GM12875 (cell line): ENCODE measurements around the gene STARD3NL.
"Not testable (repeated sequence)": the region's sequence is repeated elsewhere in the genome, so short reads cannot be mapped to it uniquely, and the experiment has no call there.

Experiments used
- H3K4me3 ChIP-seq: one replicate; pipeline ENCODE4 v1.5.1; 2011; ENCODE audit warnings: low read depth, low read length, control low read depth
- CTCF ChIP-seq: IDR thresholded peaks from 2 replicates; pipeline ENCODE4 v1.5.1; 2011; ENCODE audit warnings: low read depth, mild to moderate bottlenecking, control low read depth, inconsistent platforms, low read length, moderate library complexity, borderline replicate concordance; ENCODE audit not compliant: insufficient read depth

The STARD3NL gene

GRCh38 chr7:38257350-38257677 is 79.3 kb downstream of the STARD3NL start:
- H3K4me3 ChIP-seq = no peak overlapping the region
- no peak for TF ChIP-seq CTCF

- not testable (repeated sequence) for H3K4me3 ChIP-seq
Measured at GRCh38 chr7:38259157-38259556, 81.1 kb downstream of the STARD3NL start.

GRCh38 chr7:38261601-38262000 is 83.6 kb downstream of the STARD3NL start:
- H3K4me3 ChIP-seq = not testable (repeated sequence)

GRCh38 chr7:38262026-38262425 is 84.0 kb downstream of the STARD3NL start:
- not testable (repeated sequence) for H3K4me3 ChIP-seq

DNA sequence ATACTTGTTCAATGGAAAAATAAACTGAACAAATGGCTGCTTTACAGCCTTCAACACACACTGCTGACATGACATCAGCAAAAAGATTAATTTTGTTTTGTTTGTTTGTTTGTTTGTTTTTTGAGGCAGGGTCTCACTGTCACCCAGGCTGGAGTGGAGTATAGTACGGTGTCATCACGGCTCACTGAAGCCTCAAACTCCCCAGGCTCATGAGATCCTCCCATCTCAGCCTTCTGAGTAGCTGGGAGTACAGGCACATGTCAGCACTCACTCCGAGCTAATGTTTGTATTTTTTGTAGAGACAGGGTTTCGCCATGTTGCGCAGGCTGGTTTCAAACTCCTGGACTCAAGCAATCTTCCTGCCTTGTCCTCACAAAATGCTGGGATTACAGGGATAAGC is 84.5 kb downstream of the STARD3NL start:
- no peak overlapping the region for H3K4me3 ChIP-seq
- no peak for TF ChIP-seq CTCF

- not testable (repeated sequence) for H3K4me3 ChIP-seq
Measured at GRCh38 chr7:38263274-38263673, 85.2 kb downstream of the STARD3NL start.

DNA sequence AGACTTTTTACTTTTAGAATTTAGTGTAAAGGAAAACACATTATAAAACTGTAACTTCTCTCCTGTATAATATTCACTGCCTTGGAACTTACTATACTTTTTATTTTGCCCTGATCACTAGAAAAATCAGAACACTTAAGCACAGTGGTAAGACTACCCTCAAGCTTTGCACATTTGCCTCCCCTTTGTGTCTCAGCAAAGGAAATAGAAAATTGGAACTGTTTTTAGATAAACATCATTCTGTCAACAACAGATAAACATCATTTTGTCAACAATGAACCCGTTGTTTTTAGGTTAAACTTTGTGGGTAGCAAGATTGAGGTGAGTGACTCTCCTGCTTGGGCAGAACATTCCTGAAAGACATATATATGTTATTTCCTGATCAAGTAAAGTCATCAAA is 86.6 kb downstream of the STARD3NL start:
- not testable (repeated sequence) for H3K4me3 ChIP-seq

GRCh38 chr7:38265958-38266357 is 87.9 kb downstream of the STARD3NL start:
- H3K4me3 ChIP-seq = not testable (repeated sequence)

GRCh38 chr7:38269704-38270346 is 91.8 kb downstream of the STARD3NL start:
- not testable (repeated sequence) for H3K4me3 ChIP-seq

GRCh38 chr7:38270405-38270804 is 92.4 kb downstream of the STARD3NL start:
- not testable (repeated sequence) for H3K4me3 ChIP-seq

- no peak within 1 kb of the TSS for H3K4me3 ChIP-seq
- TF ChIP-seq CTCF = no peak
Measured at GRCh38 chr7:38273286-38273995, 95.4 kb downstream of the STARD3NL start, which contains the start of gene TARP. TSS of gene TARP (minus strand) at chr7:38273636.

DNA sequence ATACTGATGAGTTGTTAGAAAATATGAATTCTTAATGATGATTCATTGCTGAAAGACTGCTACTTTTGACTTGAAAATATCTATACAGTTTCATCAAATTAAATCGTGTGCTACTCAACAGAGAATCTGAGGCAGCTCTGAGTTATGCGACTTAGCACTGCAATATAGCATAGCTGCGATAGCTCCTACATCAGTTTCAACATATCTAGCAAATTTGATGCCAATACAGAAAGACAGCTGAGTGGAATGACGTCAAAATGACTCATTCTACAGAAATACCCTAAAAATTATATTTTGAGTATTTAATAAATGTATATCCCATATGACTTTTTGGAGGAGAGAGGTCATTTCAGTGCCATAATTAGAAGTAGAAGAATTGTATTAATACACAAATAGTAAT is 96.4 kb downstream of the STARD3NL start:
- no peak for TF ChIP-seq CTCF
- no peak overlapping the region for H3K4me3 ChIP-seq
